ENCODE measurements around the gene FAM174B. TPM values are rescaled to one million over a fixed set of nuclear protein-coding genes. Genes with fewer than 3 reads are reported as not detected.

Gene FAM174B
- total RNA-seq, 1 experiment from 2014 or later, result 3.5 TPM

DNA sequence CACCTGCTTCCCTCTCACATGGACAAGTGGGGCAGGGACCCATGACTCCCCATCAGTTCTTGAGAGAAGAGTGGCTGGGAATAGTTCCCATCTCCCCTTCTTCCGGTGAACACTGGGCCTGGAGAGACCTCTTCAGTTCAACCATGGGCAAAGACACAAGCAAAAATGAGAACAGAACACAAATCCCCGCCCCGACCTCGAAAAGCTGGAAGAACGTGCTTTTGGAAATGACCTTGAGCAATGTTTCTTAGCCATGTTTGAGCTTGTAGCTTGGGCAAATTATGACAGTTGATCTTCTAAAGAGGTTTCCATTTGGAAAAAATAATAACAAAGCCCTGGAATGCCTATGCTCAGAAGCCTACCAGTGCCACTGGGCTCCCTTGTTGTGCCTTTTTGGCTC is 59.0 kb downstream of the FAM174B start:
- H3K36me3 Mint-ChIP-seq (ENCODE audit: insufficient read depth, unreplicated experiment), result no peaks in the 10 kb centered on the region
- H3K27ac Mint-ChIP-seq (ENCODE audit: low read depth, unreplicated experiment), result no peak overlapping the region
- no peak overlapping the region for H3K4me3 Mint-ChIP-seq (ENCODE audit: unreplicated experiment)
- no peaks in the 10 kb centered on the region for H3K9me3 Mint-ChIP-seq (ENCODE audit: unreplicated experiment)
- no peak for DNase-seq (ENCODE audit: unreplicated experiment)
- CTCF ChIA-PET, result interaction anchor here (0.6 kb wide), 1 partner anchor 75 kb away, joined by 3 read pairs; no protein-coding TSS in a partner anchor
- no TSS peak for BruUV-seq (replicated peaks)
- H3K27me3 Mint-ChIP-seq (ENCODE audit: insufficient read depth, unreplicated experiment), result peaks cover 46% of the 10 kb centered on the region
- no peak for TF ChIP-seq CTCF (IDR thresholded peaks at IDR 0.05; ENCODE audit: unreplicated experiment)
- POLR2A ChIA-PET, result no interaction called here
- intact Hi-C loops (cut with micrococcal nuclease), result no loop called here
- H3K4me1 Mint-ChIP-seq (ENCODE audit: insufficient read depth, unreplicated experiment), result peaks cover 6% of the 10 kb centered on the region

DNA sequence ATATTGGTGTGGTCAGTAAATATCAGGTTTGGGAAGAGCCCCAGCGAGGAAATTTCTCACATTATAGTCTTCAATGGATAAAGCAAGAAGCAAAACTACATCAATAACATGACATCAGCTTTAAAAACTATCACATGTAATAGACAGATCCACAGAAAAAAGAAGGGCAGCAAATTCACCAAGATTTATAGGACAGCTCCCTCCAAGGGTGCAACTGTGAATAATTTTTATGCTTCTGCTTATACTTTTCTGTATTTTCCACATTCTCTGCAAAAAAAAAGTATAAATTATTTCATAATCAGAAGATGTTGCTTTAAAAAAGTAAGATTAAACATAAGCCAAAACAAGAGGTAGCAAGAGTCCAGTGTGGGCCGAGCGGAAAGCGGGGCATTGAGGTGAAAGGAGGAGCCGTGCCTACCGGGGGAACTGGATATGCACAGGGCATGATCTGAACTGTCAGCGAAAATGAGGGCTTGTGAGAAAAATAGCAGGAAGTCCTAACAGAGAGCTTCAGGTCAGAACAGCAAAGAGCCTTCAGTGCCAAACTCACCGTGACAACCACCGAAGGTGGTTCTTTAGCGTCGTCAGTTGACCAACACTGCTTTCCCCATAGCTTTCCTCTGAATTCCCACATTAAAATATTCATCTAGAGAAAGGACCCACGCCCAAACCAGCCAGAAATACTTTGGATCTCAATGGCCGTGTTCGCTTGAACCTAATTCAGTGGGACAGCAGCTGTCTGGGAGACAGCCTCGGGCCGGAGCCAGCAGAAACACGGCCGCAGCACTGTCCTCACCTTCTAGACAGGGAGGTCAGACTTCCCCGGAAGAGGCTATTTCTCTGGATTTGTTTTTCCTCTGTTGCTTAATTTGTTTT is 59.8 kb downstream of the FAM174B start:
- H3K27me3 Mint-ChIP-seq (ENCODE audit: insufficient read depth, unreplicated experiment), result peaks cover 46% of the 10 kb centered on the region
- H3K4me1 Mint-ChIP-seq (ENCODE audit: insufficient read depth, unreplicated experiment), result peaks cover 6% of the 10 kb centered on the region
- POLR2A ChIA-PET, result no interaction called here

GRCh38 chr15:92591275-92591674 is 64.3 kb downstream of the FAM174B start:
- Mint-ChIP-seq H3K27ac (ENCODE audit: low read depth, unreplicated experiment) (no peak overlapping the region), H3K27me3 (ENCODE audit: insufficient read depth, unreplicated experiment) (peaks cover 46% of the 10 kb centered on the region), H3K4me1 (ENCODE audit: insufficient read depth, unreplicated experiment) (no peaks in the 10 kb centered on the region), H3K36me3 (ENCODE audit: insufficient read depth, unreplicated experiment) (no peaks in the 10 kb centered on the region), H3K4me3 (ENCODE audit: unreplicated experiment) (no peak overlapping the region), H3K9me3 (ENCODE audit: unreplicated experiment) (no peaks in the 10 kb centered on the region)
- no peak for DNase-seq (ENCODE audit: unreplicated experiment)
- POLR2A ChIA-PET, result no interaction called here
- no TSS peak for BruUV-seq (replicated peaks)
- intact Hi-C loops (cut with micrococcal nuclease), result no loop called here
- CTCF ChIA-PET, result interaction anchor here (0.7 kb wide), 1 partner anchor 22 kb away, joined by 3 read pairs; no protein-coding TSS in a partner anchor
- no peak for TF ChIP-seq CTCF (IDR thresholded peaks at IDR 0.05; ENCODE audit: unreplicated experiment)

More for the DNA sequence above, 59.8 kb downstream of the FAM174B start:
- CTCF ChIA-PET, result interaction anchor here (0.6 to 0.7 kb wide), 2 partner anchors 119 to 501 kb away, joined by 3 read pairs; no protein-coding TSS in a partner anchor
- Mint-ChIP-seq H3K4me3 (ENCODE audit: unreplicated experiment) (no peak overlapping the region), H3K9me3 (ENCODE audit: unreplicated experiment) (no peaks in the 10 kb centered on the region), H3K27ac (ENCODE audit: low read depth, unreplicated experiment) (no peak overlapping the region), H3K36me3 (ENCODE audit: insufficient read depth, unreplicated experiment) (no peaks in the 10 kb centered on the region)
- intact Hi-C loops (cut with micrococcal nuclease), result no loop called here
- no peak for DNase-seq (ENCODE audit: unreplicated experiment)
- BruUV-seq (replicated peaks), result no TSS peak
- no peak for TF ChIP-seq CTCF (IDR thresholded peaks at IDR 0.05; ENCODE audit: unreplicated experiment)

DNA sequence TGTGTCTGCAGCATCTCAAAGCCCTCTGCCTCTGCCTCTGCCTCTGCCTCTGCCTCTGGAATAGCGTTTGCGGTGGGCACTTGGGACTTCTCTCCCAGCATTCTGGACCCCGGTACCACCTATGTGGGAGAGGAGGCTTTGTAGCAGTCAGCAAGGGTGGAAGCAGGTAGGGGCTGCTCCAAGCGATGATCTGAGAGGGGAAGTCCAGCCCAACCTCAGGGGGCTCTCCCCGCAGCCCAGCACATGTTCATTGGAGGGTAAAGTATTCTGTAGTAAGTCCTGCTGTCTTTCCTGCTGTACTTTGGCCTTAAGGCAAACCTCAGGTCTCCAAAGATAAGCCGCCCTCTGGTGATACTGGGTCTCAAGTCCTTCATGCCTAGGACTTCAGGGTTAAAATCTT is 68.6 kb downstream of the FAM174B start:
- Mint-ChIP-seq H3K36me3 (ENCODE audit: insufficient read depth, unreplicated experiment) (no peaks in the 10 kb centered on the region), H3K4me3 (ENCODE audit: unreplicated experiment) (no peak overlapping the region), H3K27ac (ENCODE audit: low read depth, unreplicated experiment) (no peak overlapping the region), H3K9me3 (ENCODE audit: unreplicated experiment) (no peaks in the 10 kb centered on the region), H3K4me1 (ENCODE audit: insufficient read depth, unreplicated experiment) (no peaks in the 10 kb centered on the region), H3K27me3 (ENCODE audit: insufficient read depth, unreplicated experiment) (peaks cover 16% of the 10 kb centered on the region)
- POLR2A ChIA-PET, result no interaction called here
- CTCF ChIA-PET, result no interaction called here
- intact Hi-C loops (cut with micrococcal nuclease), result no loop called here
- TF ChIP-seq CTCF (IDR thresholded peaks at IDR 0.05; ENCODE audit: unreplicated experiment), result no peak
- DNase-seq (ENCODE audit: unreplicated experiment), result no peak
- BruUV-seq (replicated peaks), result no TSS peak

All from MCF 10A (cell line).